Forelimb muscle (tissue), 1 donor: ENCODE data around the gene TRPV2. TPM values are rescaled to one million over a fixed set of nuclear protein-coding genes. Genes with fewer than 3 reads are reported as not detected.
A peak's percentile ranks its signal among the peaks of the same experiment; 100 is the strongest.
"Not testable (repeated sequence)": the region's sequence is repeated elsewhere in the genome, so short reads cannot be mapped to it uniquely, and the experiment has no call there.

ENCODE experiments used
- DNase-seq: peaks from one replicate; pipeline ENCODE4 v3.0.0-alpha.2; 2013; ENCODE audit warnings: low read depth
- polyA plus RNA-seq: library from polyadenylated mRNA; unstranded; fragments of 120-200 nt; gene quantifications from one replicate; pipeline ENCODE4 v1.2.1, GENCODE V29; 2013; ENCODE audit not compliant: insufficient read length

Gene TRPV2, protein sequence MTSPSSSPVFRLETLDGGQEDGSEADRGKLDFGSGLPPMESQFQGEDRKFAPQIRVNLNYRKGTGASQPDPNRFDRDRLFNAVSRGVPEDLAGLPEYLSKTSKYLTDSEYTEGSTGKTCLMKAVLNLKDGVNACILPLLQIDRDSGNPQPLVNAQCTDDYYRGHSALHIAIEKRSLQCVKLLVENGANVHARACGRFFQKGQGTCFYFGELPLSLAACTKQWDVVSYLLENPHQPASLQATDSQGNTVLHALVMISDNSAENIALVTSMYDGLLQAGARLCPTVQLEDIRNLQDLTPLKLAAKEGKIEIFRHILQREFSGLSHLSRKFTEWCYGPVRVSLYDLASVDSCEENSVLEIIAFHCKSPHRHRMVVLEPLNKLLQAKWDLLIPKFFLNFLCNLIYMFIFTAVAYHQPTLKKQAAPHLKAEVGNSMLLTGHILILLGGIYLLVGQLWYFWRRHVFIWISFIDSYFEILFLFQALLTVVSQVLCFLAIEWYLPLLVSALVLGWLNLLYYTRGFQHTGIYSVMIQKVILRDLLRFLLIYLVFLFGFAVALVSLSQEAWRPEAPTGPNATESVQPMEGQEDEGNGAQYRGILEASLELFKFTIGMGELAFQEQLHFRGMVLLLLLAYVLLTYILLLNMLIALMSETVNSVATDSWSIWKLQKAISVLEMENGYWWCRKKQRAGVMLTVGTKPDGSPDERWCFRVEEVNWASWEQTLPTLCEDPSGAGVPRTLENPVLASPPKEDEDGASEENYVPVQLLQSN
- polyA plus RNA-seq, result 4.5 TPM

DNA sequence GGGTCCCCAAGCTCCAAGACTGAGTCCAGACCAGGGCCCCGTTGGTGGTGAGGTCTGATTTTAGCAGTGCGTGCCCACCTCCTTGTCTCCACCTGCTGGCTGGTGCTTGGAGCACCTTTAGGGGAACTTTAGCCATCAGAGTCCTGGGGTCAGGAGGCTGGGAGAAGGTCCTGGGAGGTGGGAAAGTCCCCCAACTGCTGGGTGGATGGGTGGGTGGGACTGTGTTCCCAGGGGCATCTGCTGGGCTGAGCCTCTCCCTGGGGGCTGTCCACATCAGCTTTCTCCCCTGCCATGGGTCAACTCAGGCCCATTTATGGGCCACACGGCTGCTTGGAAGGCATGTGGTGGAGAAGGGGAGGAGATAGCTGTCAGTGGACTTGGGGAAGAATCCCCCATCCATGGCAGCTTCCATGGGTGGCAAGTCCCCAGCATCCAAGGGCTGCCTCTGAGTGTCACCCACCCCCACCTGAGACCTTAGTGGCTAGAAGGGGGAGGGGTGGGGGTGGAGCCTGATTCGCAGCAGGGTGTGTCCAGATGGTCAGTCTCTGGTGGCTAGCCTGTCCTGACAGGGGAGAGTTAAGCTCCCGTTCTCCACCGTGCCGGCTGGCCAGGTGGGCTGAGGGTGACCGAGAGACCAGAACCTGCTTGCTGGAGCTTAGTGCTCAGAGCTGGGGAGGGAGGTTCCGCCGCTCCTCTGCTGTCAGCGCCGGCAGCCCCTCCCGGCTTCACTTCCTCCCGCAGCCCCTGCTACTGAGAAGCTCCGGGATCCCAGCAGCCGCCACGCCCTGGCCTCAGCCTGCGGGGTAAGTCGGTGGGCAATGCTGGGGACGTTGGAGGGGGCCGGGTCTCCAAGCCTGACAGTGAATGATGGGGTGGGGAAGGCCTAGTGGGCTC lies at the start of gene TRPV2:
Gene TRPV2, plus strand, starts transcription at position 541 of the 894 bp plus-strand sequence. CDS start 2,098 bp downstream, outside the sequence.
- DNase-seq, result no peak

DNA sequence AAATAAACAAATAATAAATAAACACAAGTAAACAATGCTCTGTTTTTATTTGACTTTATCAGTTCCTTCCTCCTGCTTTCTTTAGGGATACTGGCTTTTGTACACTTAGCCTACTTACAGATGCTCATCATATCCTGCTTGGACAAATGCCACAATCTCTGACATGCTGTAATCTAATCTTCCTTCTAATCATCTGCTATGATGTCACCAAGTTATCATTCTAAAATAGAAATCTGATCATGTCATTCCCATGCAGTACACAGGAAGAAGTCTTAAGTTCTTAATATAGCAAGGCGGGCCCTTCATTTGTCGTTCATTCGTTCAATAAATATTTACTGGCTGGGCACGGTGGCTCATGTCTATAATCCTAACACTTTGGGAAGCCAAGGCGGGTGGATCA lies 43.6 kb upstream of the TRPV2 start:
- DNase-seq, result no peak

DNA sequence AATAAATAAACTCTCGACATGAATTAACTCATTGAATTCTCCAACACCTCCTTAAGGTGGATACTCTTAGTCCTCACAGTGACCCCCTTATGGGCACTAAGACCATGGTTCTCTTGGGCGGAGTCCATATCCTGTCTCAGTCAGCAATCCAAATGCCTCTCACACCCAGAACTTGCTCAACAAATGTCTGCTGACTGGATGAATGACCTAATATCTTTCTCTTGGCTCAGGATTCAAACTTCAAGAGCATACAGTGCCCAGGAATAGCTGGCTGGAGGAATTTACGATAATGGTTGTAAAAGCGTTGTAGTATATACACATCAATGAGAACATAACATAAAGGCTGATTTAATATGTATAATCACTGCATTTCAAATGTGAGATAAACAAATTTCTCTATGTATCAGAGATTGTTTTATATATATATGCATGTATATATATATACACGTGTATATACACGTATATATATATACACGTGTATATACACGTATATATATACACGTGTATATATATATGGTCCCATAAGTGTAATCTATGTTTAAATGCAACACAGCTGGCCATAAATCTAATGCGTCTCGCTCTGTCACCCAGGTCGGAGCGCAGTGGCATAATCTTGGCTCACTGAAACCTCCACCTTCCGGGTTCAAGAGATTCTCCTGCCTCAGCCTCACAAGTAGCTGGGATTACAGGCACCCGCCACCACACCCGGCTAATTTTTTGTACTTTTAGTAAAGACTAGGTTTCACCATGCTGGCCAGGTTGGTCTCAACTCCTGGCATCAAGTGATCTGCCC lies 41.0 kb upstream of the TRPV2 start:
- DNase-seq, result no peak

DNA sequence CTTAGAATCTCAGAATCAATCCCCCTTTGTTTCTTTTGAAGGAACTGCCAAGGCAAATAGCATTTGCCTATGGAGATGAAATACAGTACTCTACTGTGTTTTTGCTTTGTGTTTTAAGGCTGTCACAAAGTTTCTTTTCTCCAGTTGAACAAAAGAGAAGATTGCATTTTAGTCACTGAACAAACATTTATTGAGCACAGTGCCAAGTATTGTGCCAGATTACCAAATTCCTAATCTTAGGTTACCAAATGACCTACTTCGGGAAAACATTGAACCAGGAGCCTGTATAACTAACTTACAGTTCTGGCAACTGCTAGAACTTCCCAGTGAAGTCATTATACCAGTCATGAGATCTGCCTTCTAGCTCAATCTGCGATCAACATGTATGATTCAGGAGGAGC lies 37.4 kb upstream of the TRPV2 start:
- no peak for DNase-seq

DNA sequence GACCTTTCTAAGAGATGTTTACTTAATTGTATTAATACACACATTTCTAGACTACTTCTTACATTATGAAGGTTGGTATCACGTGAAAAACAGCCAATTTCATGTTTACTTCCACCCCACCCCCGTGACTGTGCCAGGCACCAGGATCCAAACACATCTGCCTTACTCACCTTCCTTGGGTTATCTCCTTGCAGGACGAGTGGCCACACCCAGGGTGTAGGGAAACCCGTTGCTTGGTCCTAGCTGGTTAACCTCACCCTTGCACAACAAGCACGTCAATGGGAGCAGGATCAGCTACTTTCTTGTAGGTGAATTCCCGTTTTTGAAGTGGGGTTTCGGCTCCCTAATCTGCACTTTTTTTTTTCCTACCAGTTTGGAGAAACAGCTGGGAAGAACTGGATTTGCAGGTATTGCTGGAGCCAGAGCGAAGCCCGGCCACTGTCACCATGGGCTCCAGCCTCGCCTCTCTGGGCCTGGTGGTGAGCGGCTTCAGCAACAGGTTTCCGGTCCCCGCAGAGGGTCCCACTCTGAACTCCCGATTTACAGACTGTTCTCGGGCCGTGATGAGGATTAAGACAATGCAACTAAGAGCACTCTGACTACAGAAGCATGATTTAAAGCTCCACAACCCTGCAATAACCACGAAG lies 36.6 kb upstream of the TRPV2 start:
- no peak for DNase-seq

- DNase-seq, result no peak
Measured at GRCh38 chr17:16379654-16380053, 35.7 kb upstream of the TRPV2 start.

GRCh38 chr17:16380640-16381495 lies 34.5 kb upstream of the TRPV2 start, which contains the start of gene UBB:
TSS of gene UBB (plus strand) at chr17:16381091. CDS start at chr17:16381908, 817 bp downstream.
- DNase-seq, result peak; percentile 93

DNA sequence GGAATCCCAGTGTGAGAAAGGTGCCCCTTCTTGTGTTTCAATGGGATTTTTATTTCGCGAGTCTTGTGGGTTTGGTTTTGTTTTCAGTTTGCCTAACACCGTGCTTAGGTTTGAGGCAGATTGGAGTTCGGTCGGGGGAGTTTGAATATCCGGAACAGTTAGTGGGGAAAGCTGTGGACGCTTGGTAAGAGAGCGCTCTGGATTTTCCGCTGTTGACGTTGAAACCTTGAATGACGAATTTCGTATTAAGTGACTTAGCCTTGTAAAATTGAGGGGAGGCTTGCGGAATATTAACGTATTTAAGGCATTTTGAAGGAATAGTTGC lies 33.9 kb upstream of the TRPV2 start:
- DNase-seq, result no peak

GRCh38 chr17:16383216-16383615 lies 32.2 kb upstream of the TRPV2 start:
- DNase-seq, result no peak

DNA sequence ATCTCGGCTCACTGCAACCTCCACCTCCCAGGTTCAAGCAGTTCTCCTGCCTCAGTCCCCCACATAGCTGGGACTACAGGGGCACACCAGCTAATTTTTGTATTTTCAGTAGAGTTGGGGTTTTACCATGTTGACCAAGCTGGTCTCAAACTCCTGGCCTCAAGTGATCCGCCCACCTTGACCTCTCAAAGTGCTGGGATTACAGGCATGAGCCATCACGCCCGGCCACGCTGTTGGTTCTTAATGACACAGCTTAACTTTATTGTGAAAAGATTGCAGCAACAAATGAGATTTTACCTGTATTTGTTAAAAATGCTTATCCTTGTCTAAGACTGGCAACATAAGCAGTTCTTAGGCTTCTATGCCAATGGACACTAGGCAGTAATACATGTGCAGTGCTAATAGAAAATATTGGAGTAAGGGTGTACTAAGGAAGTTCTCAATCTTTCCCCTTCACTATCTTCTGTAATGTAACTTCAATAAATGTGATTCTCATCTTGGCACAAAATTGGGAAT lies 31.5 kb upstream of the TRPV2 start:
- DNase-seq, result no peak

DNA sequence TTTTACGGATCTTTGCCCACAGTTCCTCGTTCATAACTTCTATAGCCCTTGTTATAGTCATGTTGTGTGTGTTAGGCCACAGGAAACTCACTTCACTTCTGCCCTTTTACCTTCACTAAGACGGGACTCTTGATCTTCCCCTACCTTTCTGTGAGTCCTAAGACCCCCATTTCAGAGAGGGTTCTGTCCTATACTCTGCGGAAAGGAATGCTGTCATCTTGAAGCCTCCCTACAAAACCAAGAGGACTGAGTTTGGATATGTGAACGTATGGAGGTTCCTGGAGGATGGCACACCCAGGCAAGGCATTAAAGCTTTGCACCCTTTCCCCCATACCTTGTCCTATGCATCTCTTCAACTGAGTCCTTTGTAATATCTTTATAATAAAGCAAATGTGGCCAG lies 30.8 kb upstream of the TRPV2 start:
- DNase-seq, result no peak

GRCh38 chr17:16386126-16386507 lies 29.3 kb upstream of the TRPV2 start:
- DNase-seq, result not testable (repeated sequence)

- DNase-seq, result no peak
Measured at GRCh38 chr17:16391451-16391850, 23.9 kb upstream of the TRPV2 start.

DNA sequence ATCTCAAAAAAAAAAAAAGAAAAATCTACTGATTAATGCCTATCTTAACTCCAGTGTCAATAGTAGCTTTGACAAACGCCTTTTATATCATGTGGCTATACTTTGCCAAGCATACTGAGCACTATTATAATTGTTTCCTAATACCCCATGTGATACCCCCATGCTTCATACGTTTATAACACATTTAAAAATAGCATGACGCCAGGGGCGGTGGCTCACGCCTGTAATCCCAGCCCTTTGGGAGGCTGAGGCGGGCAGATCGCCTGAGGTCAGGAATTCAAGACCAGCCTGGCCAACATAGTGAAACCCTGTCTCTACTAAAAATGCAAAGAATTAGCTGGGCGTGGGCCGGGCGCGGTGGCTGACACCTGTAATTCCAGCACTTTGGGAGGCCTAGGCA lies 22.9 kb upstream of the TRPV2 start:
- not testable (repeated sequence) for DNase-seq

- not testable (repeated sequence) for DNase-seq
Measured at GRCh38 chr17:16395887-16396286, 19.5 kb upstream of the TRPV2 start.

DNA sequence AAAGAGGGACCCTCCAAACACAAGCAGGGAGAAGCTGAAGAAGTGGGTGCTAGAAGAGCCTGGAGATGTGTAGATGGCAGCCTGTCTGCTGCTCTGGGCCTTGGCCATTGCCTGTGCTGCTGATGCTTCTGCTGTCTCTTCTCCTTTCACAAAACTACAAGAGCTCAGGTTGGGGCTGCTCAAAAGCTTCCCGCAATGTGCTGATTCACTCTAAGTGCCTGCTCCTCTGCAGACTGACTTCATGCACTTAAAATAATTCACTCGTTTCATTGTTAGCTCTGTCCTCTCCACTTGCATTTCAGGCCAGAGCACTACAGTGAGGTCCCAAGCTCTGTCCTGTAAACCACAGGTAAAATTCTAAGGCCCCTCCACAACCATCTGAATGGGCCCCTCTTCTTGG lies 18.7 kb upstream of the TRPV2 start:
- DNase-seq, result not testable (repeated sequence)

DNA sequence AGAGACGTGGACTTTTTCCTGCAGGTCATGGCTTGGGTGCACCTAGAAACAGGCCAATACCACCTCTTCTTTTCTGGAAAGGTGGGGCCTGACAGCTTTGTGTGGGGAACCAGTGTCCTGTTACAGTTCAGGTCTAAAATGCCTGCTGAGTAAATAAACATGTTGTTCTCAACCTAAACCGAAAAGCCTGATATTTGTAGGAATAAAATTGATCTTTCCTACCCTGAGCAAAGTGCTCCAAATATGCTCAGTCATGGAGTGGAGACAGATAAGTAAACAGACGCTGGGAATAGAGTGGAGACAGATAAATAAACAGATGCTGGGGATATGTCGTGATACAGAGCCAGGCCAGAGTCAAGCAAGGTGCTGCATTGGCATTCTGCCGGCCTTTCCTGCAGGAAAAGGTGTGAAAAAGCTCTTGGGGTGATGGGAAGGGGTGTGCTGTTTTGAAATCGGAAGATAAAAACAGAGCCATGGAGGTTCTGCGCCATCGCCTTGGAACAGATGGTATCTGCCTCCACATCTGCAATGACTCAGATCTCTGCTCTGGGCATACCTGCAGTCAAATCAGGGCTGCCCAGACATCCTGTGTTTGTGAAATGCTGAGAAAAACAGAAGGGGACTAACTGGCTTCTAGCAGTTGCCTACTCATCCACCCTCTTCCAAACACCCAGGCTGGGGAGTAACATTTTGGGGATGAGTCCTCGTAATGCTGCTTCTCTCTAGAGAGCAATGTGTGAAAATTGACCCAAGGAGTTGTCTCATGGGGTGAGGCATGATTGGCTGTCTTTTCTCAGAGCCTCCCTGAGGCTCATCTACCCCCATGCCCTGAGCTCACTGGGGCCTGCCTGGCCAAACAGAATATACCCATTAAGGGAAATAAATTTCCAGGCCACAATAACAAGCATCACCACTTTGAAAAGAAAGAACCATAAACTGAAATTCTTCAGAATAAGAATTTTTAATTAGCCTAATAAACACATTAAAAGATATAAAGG lies 16.8 kb upstream of the TRPV2 start:
- no peak for DNase-seq

- DNase-seq, result not testable (repeated sequence)
Measured at GRCh38 chr17:16403847-16404246, 11.5 kb upstream of the TRPV2 start.
